ENCODE measurements around the gene LSM10. TPM values are rescaled to one million over a fixed set of nuclear protein-coding genes. Genes with fewer than 3 reads are reported as not detected.

LSM10 gene
- total RNA-seq, 2 donors from 2014 or later = 55.3 to 59.9 TPM

DNA sequence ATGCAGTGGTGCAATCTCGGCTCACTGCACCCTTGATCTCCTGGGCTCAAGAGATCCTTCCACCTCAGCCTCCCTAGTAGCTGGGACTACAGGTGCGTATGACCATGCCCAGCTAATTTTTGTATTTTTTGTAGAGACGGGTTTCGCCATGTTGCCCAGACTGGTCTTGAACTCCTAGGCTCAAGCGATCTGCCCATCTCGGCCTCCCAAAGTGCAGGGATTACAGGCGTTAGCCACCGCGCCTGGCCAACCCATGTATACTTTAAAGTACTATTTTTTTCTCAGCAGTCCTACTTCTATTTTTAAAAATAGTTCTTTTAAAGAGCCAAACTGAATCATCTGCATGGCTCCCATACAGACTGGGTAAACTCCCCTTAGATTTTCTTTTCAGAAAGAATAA lies 15.5 kb downstream of the LSM10 start:
- no peaks in the 10 kb centered on the region for H3K27me3 ChIP-seq
- H3K36me3 ChIP-seq = no peaks in the 10 kb centered on the region
- DNase-seq (ENCODE audit: low spot score) = no peak
- TF ChIP-seq, protein P1, sequence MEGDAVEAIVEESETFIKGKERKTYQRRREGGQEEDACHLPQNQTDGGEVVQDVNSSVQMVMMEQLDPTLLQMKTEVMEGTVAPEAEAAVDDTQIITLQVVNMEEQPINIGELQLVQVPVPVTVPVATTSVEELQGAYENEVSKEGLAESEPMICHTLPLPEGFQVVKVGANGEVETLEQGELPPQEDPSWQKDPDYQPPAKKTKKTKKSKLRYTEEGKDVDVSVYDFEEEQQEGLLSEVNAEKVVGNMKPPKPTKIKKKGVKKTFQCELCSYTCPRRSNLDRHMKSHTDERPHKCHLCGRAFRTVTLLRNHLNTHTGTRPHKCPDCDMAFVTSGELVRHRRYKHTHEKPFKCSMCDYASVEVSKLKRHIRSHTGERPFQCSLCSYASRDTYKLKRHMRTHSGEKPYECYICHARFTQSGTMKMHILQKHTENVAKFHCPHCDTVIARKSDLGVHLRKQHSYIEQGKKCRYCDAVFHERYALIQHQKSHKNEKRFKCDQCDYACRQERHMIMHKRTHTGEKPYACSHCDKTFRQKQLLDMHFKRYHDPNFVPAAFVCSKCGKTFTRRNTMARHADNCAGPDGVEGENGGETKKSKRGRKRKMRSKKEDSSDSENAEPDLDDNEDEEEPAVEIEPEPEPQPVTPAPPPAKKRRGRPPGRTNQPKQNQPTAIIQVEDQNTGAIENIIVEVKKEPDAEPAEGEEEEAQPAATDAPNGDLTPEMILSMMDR (IDR thresholded peaks at IDR 0.05) = no peak
- peaks cover 0 to 68% of the 10 kb centered on the region in 2 donors for H3K4me1 ChIP-seq
- no peaks in the 10 kb centered on the region for H3K9me3 ChIP-seq
- H3K4me3 ChIP-seq = no peak overlapping the region
- peak overlapping the region in 1 of 2 donors; percentile 35 for H3K27ac ChIP-seq

- DNase-seq (ENCODE audit: low spot score) = no peak
- Histone ChIP-seq H3K4me3 (no peak overlapping the region), H3K36me3 (no peaks in the 10 kb centered on the region), H3K9me3 (no peaks in the 10 kb centered on the region), H3K4me1 (peaks cover 0 to 61% of the 10 kb centered on the region in 2 donors), H3K27me3 (no peaks in the 10 kb centered on the region), H3K27ac (no peak overlapping the region)
- TF ChIP-seq, protein P1 (IDR thresholded peaks at IDR 0.05) = no peak
These were observed 16.3 kb downstream of the LSM10 start for GRCh38 chr1:36381405-36381804.

DNA sequence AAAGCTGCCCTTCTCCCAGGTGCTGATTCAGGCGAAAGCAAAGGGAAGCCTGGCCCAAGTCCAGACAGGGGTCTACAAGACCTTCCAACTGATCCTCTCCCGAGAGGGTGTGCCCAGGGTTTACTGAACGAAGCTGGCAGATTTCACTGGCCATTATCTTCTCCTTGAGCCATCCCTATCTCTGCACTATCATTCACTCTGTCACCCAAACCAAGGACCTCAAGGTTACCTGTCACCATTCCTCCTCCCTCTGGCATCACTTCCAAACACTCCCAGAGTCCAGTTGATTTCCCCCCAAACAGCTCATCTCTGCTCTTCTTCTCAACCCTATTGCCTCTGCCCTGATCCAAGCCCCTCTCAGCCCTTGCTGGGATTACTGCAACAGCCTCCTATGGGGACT lies 16.9 kb downstream of the LSM10 start:
- Histone ChIP-seq H3K36me3 (no peaks in the 10 kb centered on the region), H3K4me1 (peaks cover 0 to 67% of the 10 kb centered on the region in 2 donors), H3K27ac (peak overlapping the region; percentile 7 to 44), H3K27me3 (no peaks in the 10 kb centered on the region), H3K4me3 (no peak overlapping the region), H3K9me3 (no peaks in the 10 kb centered on the region)
- DNase-seq (ENCODE audit: low spot score) = no peak
- TF ChIP-seq, protein P1 (IDR thresholded peaks at IDR 0.05) = no peak

- DNase-seq (ENCODE audit: low spot score) = no peak
- peak overlapping the region; percentile 7 to 44 for H3K27ac ChIP-seq
- TF ChIP-seq, protein P1 (IDR thresholded peaks at IDR 0.05) = no peak
These were observed 17.5 kb downstream of the LSM10 start for GRCh38 chr1:36380143-36380619.

GRCh38 chr1:36377791-36378492 lies 19.8 kb downstream of the LSM10 start:
- Histone ChIP-seq H3K4me3 (no peak overlapping the region), H3K4me1 (peaks cover 4 to 74% of the 10 kb centered on the region in 2 donors), H3K36me3 (no peaks in the 10 kb centered on the region), H3K9me3 (no peaks in the 10 kb centered on the region), H3K27ac (no peak overlapping the region), H3K27me3 (no peaks in the 10 kb centered on the region)
- TF ChIP-seq, protein P1 (IDR thresholded peaks at IDR 0.05) = no peak
- no peak for DNase-seq (ENCODE audit: low spot score)

More at GRCh38 chr1:36380143-36380619, 17.5 kb downstream of the LSM10 start:
- Histone ChIP-seq H3K4me3 (no peak overlapping the region), H3K36me3 (no peaks in the 10 kb centered on the region), H3K27me3 (no peaks in the 10 kb centered on the region), H3K4me1 (peaks cover 0 to 73% of the 10 kb centered on the region in 2 donors), H3K9me3 (no peaks in the 10 kb centered on the region)

All from right atrium auricular region (tissue), 2 donors.